Right lobe of liver (tissue), 6 donors: Measurements from ENCODE around the gene IKBKE. TPM values are rescaled to one million over a fixed set of nuclear protein-coding genes. Genes with fewer than 3 reads are reported as not detected.
A peak's percentile ranks its signal among the peaks of the same experiment; 100 is the strongest.

ENCODE experiments used
- ATAC-seq, 4 donors: fragments of 200-7000 bp; cut with Tn5 transposase; one replicate each; pipeline ENCODE4 v1.9.1; 2020; ENCODE audit warnings: mild to moderate bottlenecking in 4 of 4, moderate library complexity in 4 of 4
- DNase-seq, 3 donors: peaks; one replicate each; pipeline ENCODE4 v3.0.0-alpha.2; 2020
- H3K27ac ChIP-seq, 3 donors: fragments of 200-600 bp; one replicate each; pipeline ENCODE4 v1.8.0; 2022
- H3K27me3 ChIP-seq, 2 donors: fragments of 200-600 bp; one replicate each; pipeline ENCODE4 v1.8.0; 2022
- H3K36me3 ChIP-seq, 4 donors: fragments of 200-600 bp; sonication (generic) in 1 of 4; one replicate each; pipeline versions ENCODE4 v1.5.1 to v1.8.0; 2017 to 2022; ENCODE audit warnings: control low read depth in 1 of 4
- H3K4me1 ChIP-seq, 4 donors: fragments of 200-600 bp; sonication (generic) in 1 of 4; one replicate each; pipeline versions ENCODE4 v1.5.1 to v1.8.0; 2017 to 2022; ENCODE audit warnings: control low read depth in 1 of 4
- H3K4me3 ChIP-seq, 3 donors: fragments of 200-600 bp; one replicate each; pipeline ENCODE4 v1.8.0; 2022
- H3K9me3 ChIP-seq, 4 donors: fragments of 200-600 bp; sonication (generic) in 1 of 4; one replicate each; pipeline versions ENCODE4 v1.5.1 to v1.8.0; 2017 to 2022; ENCODE audit warnings: control low read depth in 1 of 4
- CTCF ChIP-seq, 4 donors: fragments of 200-600 bp in 3 of 4; fragments of 450-650 bp in 1 of 4; IDR thresholded peaks; one replicate each; pipeline versions ENCODE4 v1.5.1 to v1.8.0; 2016 to 2022; ENCODE audit warnings: antibody characterized with exemption in 4 of 4, mild to moderate bottlenecking in 2 of 4
- POLR2A ChIP-seq: fragments of 450-650 bp; IDR thresholded peaks from one replicate; pipeline ENCODE4 v1.6.1; 2017; ENCODE audit warnings: antibody characterized with exemption, mild to moderate bottlenecking
- WGBS: methylation state at CpG from one replicate; pipeline ENCODE4 v1.1.6; 2018; ENCODE audit warnings: low coverage, low lambda C conversion rate; ENCODE audit not compliant: insufficient coverage; ENCODE audit errors: missing lambda C conversion rate; 5-methylcytosine and 5-hydroxymethylcytosine counted together
- intact Hi-C, 2 donors: fragments of 100-400 bp; cut with DNase I; formaldehyde crosslinking; loops; one replicate each; pipeline versions ENCODE4 v1.11.2 to v1.14.1; 2022
- total RNA-seq, 6 experiments: library from RNA; depleted of rRNA in 2 of 6; stranded (reverse); fragments of >200 nt in 2 of 6; fragmentation: NEBNext Ultra II Directional in 3 of 6; extraction: Animal tissue kit (Norgen Biotek cat#: 25700) in 3 of 6; gene quantifications; one replicate each; pipeline versions ENCODE4 v1.1.0 to v1.2.4, GENCODE V29; 2016 to 2023
- donor health status: DM: no; HTN: yes; CAD: no.
- donor health status: DM: no; HTN: no; CAD: no.
- donor health status: DM: no; HTN: no; CAD: no.
- donor health status: DM: no; HTN: yes; CAD: no.
- donor health status: DM: no; HTN: yes; CAD: no.

Gene IKBKE
- total RNA-seq, 6 experiments from 2014 or later: 0.86 to 2.7 (median 1.9) TPM

DNA sequence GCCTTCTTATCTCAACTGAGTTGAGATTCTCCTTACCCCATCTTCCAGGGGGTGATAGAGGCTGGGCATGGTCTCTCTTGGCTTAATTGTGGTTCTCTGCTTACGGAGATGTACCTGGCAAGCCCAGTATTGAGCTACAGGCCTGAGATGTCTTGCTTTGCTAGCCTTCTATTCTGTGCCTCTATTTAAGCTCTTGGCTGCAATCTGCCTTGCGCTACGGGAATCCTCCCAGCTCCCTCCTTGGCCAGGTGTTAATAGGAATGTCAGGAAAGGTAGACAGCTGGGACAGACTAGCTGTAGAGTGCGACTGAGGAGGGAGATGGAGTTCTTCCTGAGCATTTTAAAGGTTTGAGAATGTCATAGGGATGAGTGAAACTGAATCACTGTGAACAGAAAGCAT lies 10.6 kb upstream of the IKBKE start:
- intact Hi-C loops: no loop called here
- Histone ChIP-seq H3K9me3 (no peaks in the 10 kb centered on the region), H3K4me1 (no peaks in the 10 kb centered on the region), H3K27me3 (no peaks in the 10 kb centered on the region), H3K36me3 (peaks cover 0 to 6% (median 0%) of the 10 kb centered on the region in 4 donors), H3K4me3 (no peak overlapping the region), H3K27ac (no peak overlapping the region)
- 85% methylated on average over 4 of the region's 4 CpGs for WGBS
- DNase-seq (no peak), ATAC-seq (no peak)
- TF ChIP-seq CTCF (IDR thresholded peaks at IDR 0.05) (no peak), POLR2A (no peak)

- Histone ChIP-seq H3K4me1 (no peaks in the 10 kb centered on the region), H3K36me3 (peaks cover 0 to 6% (median 0%) of the 10 kb centered on the region in 4 donors), H3K27ac (no peak overlapping the region), H3K9me3 (no peaks in the 10 kb centered on the region), H3K27me3 (no peaks in the 10 kb centered on the region), H3K4me3 (no peak overlapping the region)
- ATAC-seq (no peak), DNase-seq (no peak)
- TF ChIP-seq POLR2A (no peak), CTCF (IDR thresholded peaks at IDR 0.05) (no peak)
- intact Hi-C loops: no loop called here
- WGBS: 47% methylated on average over 8 of the region's 17 CpGs
Observed at GRCh38 chr1:206460836-206461426, 9.3 kb upstream of the IKBKE start.

DNA sequence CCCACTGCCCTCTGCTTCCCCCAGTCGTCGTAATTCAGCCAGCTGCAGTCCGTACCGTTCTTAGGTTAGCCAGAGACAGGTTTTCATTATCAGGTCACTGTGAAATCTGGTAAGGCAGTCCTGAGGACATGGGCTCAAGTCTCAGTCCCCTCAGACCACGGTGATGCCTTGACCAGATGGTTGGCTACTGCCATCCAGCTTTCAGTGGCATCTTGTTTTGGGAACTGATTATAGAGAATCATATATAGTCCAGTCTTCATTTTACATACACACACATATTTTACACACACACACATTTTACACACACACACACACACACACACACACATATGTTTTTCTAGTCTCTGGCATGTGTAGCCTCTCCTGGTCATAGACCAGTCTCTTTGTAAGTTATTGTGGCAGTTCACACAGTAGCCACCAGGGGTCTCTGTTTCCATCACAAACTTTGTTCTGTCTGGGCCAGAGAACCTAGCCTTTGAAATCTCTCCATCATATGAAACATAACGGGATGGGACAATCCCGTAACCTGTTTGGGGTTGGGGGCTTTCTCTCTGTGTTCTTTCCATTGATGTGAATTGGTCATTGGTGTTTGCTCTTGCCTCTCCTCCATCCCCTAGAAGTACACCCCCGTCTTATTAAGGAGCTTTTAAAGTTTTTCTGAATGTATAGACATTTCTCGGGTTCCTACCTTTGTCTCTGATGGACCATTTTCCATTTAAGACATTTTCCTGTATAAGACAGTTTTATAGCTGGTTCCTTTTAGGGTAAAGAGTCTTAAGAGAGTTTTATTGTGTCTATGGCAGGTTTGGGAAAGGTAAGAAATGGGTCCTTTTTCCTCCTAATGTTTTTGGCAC lies 8.4 kb upstream of the IKBKE start:
- ATAC-seq (peak; percentile 84 to 89 (median 86)), DNase-seq (peak in 1 of 3 donors; percentile 64)
- Histone ChIP-seq H3K36me3 (peaks cover 0 to 6% (median 0%) of the 10 kb centered on the region in 4 donors), H3K27ac (no peak overlapping the region), H3K4me1 (no peaks in the 10 kb centered on the region), H3K9me3 (no peaks in the 10 kb centered on the region), H3K27me3 (no peaks in the 10 kb centered on the region), H3K4me3 (no peak overlapping the region)
- no peak for TF ChIP-seq POLR2A
- peak; percentile 71 to 82 (median 76) for TF ChIP-seq CTCF (IDR thresholded peaks at IDR 0.05)
- WGBS: 57% methylated on average over 6 of the region's 9 CpGs
- intact Hi-C loops: no loop called here

DNA sequence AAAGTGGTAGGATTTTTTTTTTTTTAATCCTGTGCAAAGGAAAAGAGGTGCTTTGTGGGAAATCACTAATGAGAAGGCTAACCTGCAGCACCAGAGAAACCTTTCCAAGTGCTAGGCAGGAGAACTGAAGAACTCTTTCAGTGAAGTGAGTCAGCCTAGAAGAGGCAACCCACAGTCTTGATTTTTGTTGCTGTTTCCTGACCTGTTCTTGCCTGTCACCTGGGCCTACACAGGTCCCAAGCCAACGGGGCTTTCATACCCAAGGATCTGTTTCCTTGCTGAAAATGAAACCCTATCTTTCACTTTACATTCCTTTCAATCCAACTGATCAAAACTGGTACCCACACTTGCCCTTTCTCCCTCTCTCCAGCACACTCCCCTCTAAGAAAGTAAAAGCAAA lies 7.1 kb upstream of the IKBKE start:
- H3K36me3 ChIP-seq: peaks cover 0 to 6% (median 0%) of the 10 kb centered on the region in 4 donors
- H3K9me3 ChIP-seq: no peaks in the 10 kb centered on the region
- TF ChIP-seq POLR2A (no peak), CTCF (IDR thresholded peaks at IDR 0.05) (no peak)
- no peak overlapping the region for H3K27ac ChIP-seq
- no peaks in the 10 kb centered on the region for H3K4me1 ChIP-seq
- no peak overlapping the region for H3K4me3 ChIP-seq
- intact Hi-C loops: no loop called here
- ATAC-seq (no peak), DNase-seq (no peak)
- H3K27me3 ChIP-seq: no peaks in the 10 kb centered on the region
- 67% methylated on average over 1 of the region's 1 CpG for WGBS
